Mesenchymal stem cell (in vitro differentiated cells and primary cell): ENCODE data around the gene PDE4A.

Experiments used
- DNase-seq: peaks from one replicate; pipeline ENCODE4 v3.0.0-alpha.2; 2013
- H2AFZ ChIP-seq: one replicate; pipeline ENCODE4 v1.6.1; 2013; ENCODE audit warnings: low read depth, mild to moderate bottlenecking, control low read depth, inconsistent platforms, low read length, moderate library complexity
- H2AK5ac ChIP-seq: 2 replicates; pipeline ENCODE4 v1.6.1; 2013; ENCODE audit warnings: low read length, moderate library complexity, mild to moderate bottlenecking, inconsistent platforms; ENCODE audit not compliant: severe bottlenecking
- H2BK120ac ChIP-seq: one replicate; pipeline ENCODE4 v1.6.1; 2013; ENCODE audit warnings: low read depth, mild to moderate bottlenecking, inconsistent platforms, low read length, moderate library complexity
- H2BK12ac ChIP-seq, 2 experiments: one replicate each; pipeline ENCODE4 v1.6.1; 2013; ENCODE audit warnings: inconsistent platforms in 2 of 2, low read length in 2 of 2, mild to moderate bottlenecking in 2 of 2, moderate library complexity in 2 of 2, control low read depth in 1 of 2
- H2BK15ac ChIP-seq: one replicate; pipeline ENCODE4 v1.6.1; 2013; ENCODE audit warnings: mild to moderate bottlenecking, low read depth, inconsistent platforms; ENCODE audit not compliant: poor library complexity, severe bottlenecking
- H2BK5ac ChIP-seq: 2 replicates; pipeline ENCODE4 v1.6.1; 2013; ENCODE audit warnings: low read depth, mild to moderate bottlenecking, low read length, control low read depth, inconsistent platforms; ENCODE audit not compliant: poor library complexity, severe bottlenecking
- H3K14ac ChIP-seq, 2 experiments: one replicate each; pipeline ENCODE4 v1.6.1; 2013; ENCODE audit warnings: inconsistent platforms in 2 of 2, low read length in 2 of 2, control low read depth in 1 of 2, mild to moderate bottlenecking in 1 of 2, moderate library complexity in 1 of 2
- H3K18ac ChIP-seq, 2 experiments: one replicate each; pipeline ENCODE4 v1.6.1; 2013; ENCODE audit warnings: inconsistent platforms in 2 of 2, low read length in 2 of 2, control low read depth in 1 of 2, low read depth in 1 of 2, mild to moderate bottlenecking in 1 of 2
- H3K23ac ChIP-seq, 2 experiments: one replicate each; pipeline ENCODE4 v1.6.1; 2013; ENCODE audit warnings: inconsistent platforms in 2 of 2, low read length in 2 of 2, mild to moderate bottlenecking in 2 of 2, moderate library complexity in 2 of 2, control low read depth in 1 of 2
- H3K27ac ChIP-seq: 2 replicates; pipeline ENCODE4 v1.5.1; 2013; ENCODE audit warnings: mild to moderate bottlenecking, moderate library complexity, low read length, control low read depth, inconsistent platforms; ENCODE audit not compliant: poor library complexity, severe bottlenecking
- H3K27me3 ChIP-seq, 2 experiments: 2 replicates each; pipeline versions ENCODE4 v1.6.1 to v1.7.0; 2013; ENCODE audit warnings: low read length in 2 of 2, mild to moderate bottlenecking in 2 of 2, moderate library complexity in 2 of 2, control low read depth in 1 of 2, inconsistent platforms in 1 of 2; ENCODE audit not compliant: control insufficient read depth in 1 of 2, insufficient read depth in 1 of 2
- H3K36me3 ChIP-seq, 2 experiments: 2 replicates each; pipeline versions ENCODE4 v1.6.1 to v1.7.0; 2013; ENCODE audit warnings: low read length in 2 of 2, control low read depth in 1 of 2, inconsistent platforms in 1 of 2, low read depth in 1 of 2, mild to moderate bottlenecking in 1 of 2; ENCODE audit not compliant: insufficient read depth in 2 of 2, control insufficient read depth in 1 of 2
- H3K4ac ChIP-seq, 2 experiments: one replicate each; pipeline ENCODE4 v1.6.1; 2013; ENCODE audit warnings: inconsistent platforms in 2 of 2, low read length in 2 of 2, mild to moderate bottlenecking in 2 of 2, moderate library complexity in 2 of 2, control low read depth in 1 of 2, low read depth in 1 of 2
- H3K4me1 ChIP-seq: 2 replicates; pipeline ENCODE4 v1.6.1; 2013; ENCODE audit warnings: low read depth, low read length, control low read depth; ENCODE audit not compliant: control insufficient read depth, insufficient read depth
- H3K4me2 ChIP-seq: 2 replicates; pipeline ENCODE4 v1.6.1; 2013; ENCODE audit warnings: low read length, mild to moderate bottlenecking, inconsistent platforms; ENCODE audit not compliant: poor library complexity, severe bottlenecking
- H3K4me3 ChIP-seq, 2 experiments: 2 replicates each; pipeline versions ENCODE4 v1.5.1 to v1.7.0; 2013; ENCODE audit warnings: low read length in 2 of 2, mild to moderate bottlenecking in 2 of 2, control low read depth in 1 of 2, low read depth in 1 of 2; ENCODE audit not compliant: insufficient read depth in 1 of 2
- H3K79me1 ChIP-seq: replicated peaks from 2 replicates; pipeline ENCODE4 v1.6.1; 2013; ENCODE audit warnings: mild to moderate bottlenecking, control low read depth, low read length, inconsistent platforms; ENCODE audit not compliant: poor library complexity, severe bottlenecking
- H3K9ac ChIP-seq: 2 replicates; pipeline ENCODE4 v1.7.0; 2013; ENCODE audit warnings: mild to moderate bottlenecking, low read length, moderate library complexity
- H3K9me3 ChIP-seq: 2 replicates; pipeline ENCODE4 v1.7.0; 2013; ENCODE audit warnings: mild to moderate bottlenecking, low read length; ENCODE audit not compliant: control insufficient read depth
- H4K8ac ChIP-seq: one replicate; pipeline ENCODE4 v1.6.1; 2013; ENCODE audit warnings: inconsistent platforms, mild to moderate bottlenecking, low read length, moderate library complexity
- H4K91ac ChIP-seq: one replicate; pipeline ENCODE4 v1.6.1; 2013; ENCODE audit warnings: mild to moderate bottlenecking, low read length, inconsistent platforms
- WGBS: methylation state at CpG from one replicate; pipeline ENCODE4 v1.1.7; 2013; ENCODE audit warnings: mixed read lengths; 5-methylcytosine and 5-hydroxymethylcytosine counted together

PDE4A gene

DNA sequence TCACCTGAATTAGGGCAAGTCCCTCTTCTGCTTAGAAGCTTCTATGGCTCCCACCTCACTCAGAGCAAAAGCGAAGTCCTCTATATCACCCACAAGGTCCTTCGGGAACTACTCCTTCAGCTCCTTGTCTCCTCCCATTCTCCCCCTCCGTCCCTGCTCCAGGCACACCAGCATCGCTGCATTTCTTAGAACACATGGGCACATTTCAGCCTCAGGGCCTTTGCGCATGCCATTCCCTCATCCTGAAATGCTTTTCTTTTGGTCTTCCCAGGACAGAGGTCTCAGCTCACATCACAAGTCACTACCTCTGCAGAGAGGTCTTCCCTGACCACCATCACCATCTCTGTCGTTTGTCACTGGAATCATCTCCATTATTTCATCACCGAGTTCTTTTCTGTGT lies 92.9 kb downstream of the PDE4A start:
- Histone ChIP-seq H3K79me1 (no peaks in the 10 kb centered on the region), H3K9me3 (no peaks in the 10 kb centered on the region), H2BK120ac (no peak overlapping the region), H3K36me3 (peaks cover 0 to 12% of the 10 kb centered on the region in 2 experiments), H2BK5ac (no peak overlapping the region), H3K9ac (no peak overlapping the region), H2AK5ac (no peak overlapping the region), H4K91ac (no peak overlapping the region), H3K4ac (no peak overlapping the region), H3K23ac (no peak overlapping the region), H3K4me3 (no peak overlapping the region), H2AFZ (no peak overlapping the region), H3K27ac (no peak overlapping the region), H2BK12ac (no peak overlapping the region), H3K27me3 (peaks cover 1 to 50% of the 10 kb centered on the region in 2 experiments), H3K18ac (no peak overlapping the region), H3K4me1 (peaks cover 19% of the 10 kb centered on the region), H3K4me2 (no peak overlapping the region), H2BK15ac (no peak overlapping the region), H4K8ac (no peak overlapping the region), H3K14ac (no peak overlapping the region)
- 92% methylated on average over 7 of the region's 7 CpGs for WGBS
- DNase-seq, result no peak

DNA sequence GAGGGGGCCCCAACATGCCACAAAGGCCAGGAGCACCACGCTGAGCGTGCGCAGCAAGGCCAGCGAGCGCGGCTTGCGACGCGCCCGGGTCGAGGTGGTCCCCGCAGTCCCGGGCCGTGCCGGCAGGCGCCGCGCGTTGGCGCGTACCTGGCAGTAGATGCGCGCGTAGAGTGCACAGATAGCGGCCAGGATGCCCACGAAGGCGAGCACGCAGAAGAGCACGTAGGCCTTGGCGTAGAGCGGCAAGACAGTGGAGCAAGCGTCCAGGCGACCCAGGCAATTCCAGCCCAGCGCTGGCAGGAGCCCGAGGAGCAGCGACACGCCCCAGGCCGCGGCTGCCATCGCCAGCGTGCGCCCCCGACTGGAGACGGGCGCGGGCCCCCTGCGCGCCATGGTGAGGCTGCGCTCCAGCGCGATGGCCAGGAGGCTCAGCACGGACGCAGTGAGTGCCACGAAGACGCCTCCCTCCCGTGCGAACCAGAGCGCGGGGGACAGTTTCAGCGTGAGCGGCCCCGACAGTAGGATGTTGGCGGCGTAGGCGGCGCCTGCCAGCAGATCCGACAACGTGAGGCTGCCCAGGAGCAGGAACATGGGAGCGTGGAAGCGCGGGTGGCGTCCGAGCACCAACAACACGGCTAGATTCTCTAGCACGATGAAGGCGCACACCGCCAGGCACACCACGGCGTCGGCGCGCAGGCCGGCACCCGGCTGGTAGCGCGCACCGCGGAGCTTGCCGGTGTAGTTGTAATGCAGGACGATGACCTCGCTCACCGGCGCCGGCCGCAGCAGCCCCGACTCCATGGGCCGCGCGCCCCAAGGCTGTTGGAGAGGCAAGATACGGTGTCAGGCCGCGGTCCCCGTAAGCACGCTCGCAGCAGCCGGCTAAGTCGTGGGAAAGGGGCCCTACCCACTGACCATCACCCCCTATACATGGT lies 94.1 kb downstream of the PDE4A start:
- 59% methylated on average over 99 of the region's 107 CpGs for WGBS

DNA sequence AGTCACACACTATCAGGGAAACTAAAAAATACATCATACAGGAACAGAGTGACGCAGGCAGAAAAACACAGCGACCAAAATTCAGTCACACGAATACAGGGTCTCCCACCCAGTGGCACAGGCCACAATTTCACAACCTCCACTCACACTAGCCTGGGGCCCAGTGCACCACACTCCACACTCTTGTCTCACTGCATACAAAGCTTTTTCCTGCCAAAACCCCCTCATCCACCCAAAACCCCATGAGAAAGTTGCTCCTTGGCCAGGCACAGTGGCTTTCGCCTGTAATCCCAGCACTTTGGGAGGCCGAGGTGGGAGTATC lies 95.7 kb downstream of the PDE4A start:
- H3K36me3 ChIP-seq, result peaks cover 0 to 12% of the 10 kb centered on the region in 2 experiments
- no peak overlapping the region for H3K4me2 ChIP-seq

More for the DNA sequence above, 94.1 kb downstream of the PDE4A start:
- no peak overlapping the region for H2AK5ac ChIP-seq
- no peak overlapping the region for H3K27ac ChIP-seq
- H2BK15ac ChIP-seq, result peak overlapping the region; percentile 18
- H3K23ac ChIP-seq, result no peak overlapping the region
- H3K14ac ChIP-seq, result no peak overlapping the region
- peaks cover 23% of the 10 kb centered on the region for H3K4me1 ChIP-seq
- no peak overlapping the region for H2BK12ac ChIP-seq
- no peak overlapping the region for H3K4me2 ChIP-seq
- peak overlapping the region in 1 of 2 experiments; percentile 13 for H3K4ac ChIP-seq
- H3K9me3 ChIP-seq, result no peaks in the 10 kb centered on the region
- peak overlapping the region; percentile 34 for H4K91ac ChIP-seq
- H3K27me3 ChIP-seq, result peaks cover 14 to 62% of the 10 kb centered on the region in 2 experiments
- no peak overlapping the region for H2BK120ac ChIP-seq
- no peak overlapping the region for H3K4me3 ChIP-seq
- H3K36me3 ChIP-seq, result peaks cover 0 to 12% of the 10 kb centered on the region in 2 experiments
- H2AFZ ChIP-seq, result no peak overlapping the region
- H4K8ac ChIP-seq, result peak overlapping the region; percentile 7
- no peak overlapping the region for H2BK5ac ChIP-seq
- no peak overlapping the region for H3K18ac ChIP-seq
- DNase-seq, result no peak
- no peak overlapping the region for H3K9ac ChIP-seq
- no peaks in the 10 kb centered on the region for H3K79me1 ChIP-seq

DNA sequence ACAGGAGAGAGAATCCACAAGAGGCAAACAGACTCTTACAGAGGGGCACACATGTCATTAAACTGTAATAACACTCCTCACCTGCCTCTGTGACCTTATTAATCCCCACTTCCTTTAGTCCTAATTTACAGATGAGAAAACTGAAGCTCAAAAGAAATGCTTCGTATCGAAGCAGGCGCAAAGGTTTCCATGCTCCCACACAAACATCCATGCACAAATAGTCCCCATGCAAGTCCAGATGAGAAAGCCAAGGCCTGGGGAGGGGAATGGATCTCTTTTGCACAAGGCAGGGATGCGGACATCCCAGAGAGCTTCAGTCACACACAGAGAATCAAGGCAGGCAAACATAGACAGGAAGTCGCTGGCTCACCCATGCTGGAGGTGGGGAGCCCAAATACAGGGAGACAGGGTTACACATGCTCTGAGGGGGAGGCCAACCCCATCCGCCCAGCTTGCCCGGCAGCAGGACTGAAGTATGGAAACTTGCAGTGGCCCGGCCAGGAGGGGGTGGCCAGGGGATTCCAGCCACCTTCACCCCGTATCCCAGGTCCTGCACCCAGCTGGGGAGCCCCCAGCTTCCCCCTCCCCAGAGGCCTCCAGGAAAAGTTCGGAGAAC lies 96.4 kb downstream of the PDE4A start:
- no peak overlapping the region for H3K23ac ChIP-seq
- no peak overlapping the region for H3K9ac ChIP-seq
- H3K14ac ChIP-seq, result peak overlapping the region in 1 of 2 experiments; percentile 35
- H2BK12ac ChIP-seq, result peak overlapping the region in 1 of 2 experiments; percentile 37
- peak overlapping the region; percentile 64 to 73 for H3K4me3 ChIP-seq
- H4K8ac ChIP-seq, result peak overlapping the region; percentile 93
- no peak overlapping the region for H4K91ac ChIP-seq
- 38% methylated on average over 10 of the region's 10 CpGs for WGBS
- no peak overlapping the region for H2BK5ac ChIP-seq
- no peak overlapping the region for H2AK5ac ChIP-seq
- no peak overlapping the region for H2BK120ac ChIP-seq
- H3K27me3 ChIP-seq, result peaks cover 14 to 67% of the 10 kb centered on the region in 2 experiments
- no peaks in the 10 kb centered on the region for H3K79me1 ChIP-seq
- H3K27ac ChIP-seq, result no peak overlapping the region
- peak overlapping the region; percentile 28 to 81 for H3K18ac ChIP-seq
- no peaks in the 10 kb centered on the region for H3K9me3 ChIP-seq
- peaks cover 0 to 12% of the 10 kb centered on the region in 2 experiments for H3K36me3 ChIP-seq
- H3K4me1 ChIP-seq, result peaks cover 19% of the 10 kb centered on the region
- peak overlapping the region; percentile 73 for H2AFZ ChIP-seq
- H2BK15ac ChIP-seq, result peak overlapping the region; percentile 37
- H3K4ac ChIP-seq, result peak overlapping the region in 1 of 2 experiments; percentile 54
- peak; percentile 48 for DNase-seq
- peak overlapping the region; percentile 94 for H3K4me2 ChIP-seq

More for the DNA sequence above, 95.7 kb downstream of the PDE4A start:
- H3K9ac ChIP-seq, result no peak overlapping the region
- H3K18ac ChIP-seq, result peak overlapping the region in 1 of 2 experiments; percentile 18
- no peak for DNase-seq
- no peak overlapping the region for H3K27ac ChIP-seq
- no peak overlapping the region for H3K23ac ChIP-seq
- no peak overlapping the region for H2BK5ac ChIP-seq
- H3K4ac ChIP-seq, result no peak overlapping the region
- no peak overlapping the region for H3K14ac ChIP-seq
- no peak overlapping the region for H3K4me3 ChIP-seq
- H2BK120ac ChIP-seq, result no peak overlapping the region
- H4K8ac ChIP-seq, result no peak overlapping the region
- H3K79me1 ChIP-seq, result no peaks in the 10 kb centered on the region
- no peak overlapping the region for H2AK5ac ChIP-seq
- 92% methylated on average over 5 of the region's 5 CpGs for WGBS
- H4K91ac ChIP-seq, result no peak overlapping the region
- no peaks in the 10 kb centered on the region for H3K9me3 ChIP-seq
- peaks cover 14 to 63% of the 10 kb centered on the region in 2 experiments for H3K27me3 ChIP-seq
- peaks cover 19% of the 10 kb centered on the region for H3K4me1 ChIP-seq
- no peak overlapping the region for H2BK15ac ChIP-seq
- no peak overlapping the region for H2BK12ac ChIP-seq
- no peak overlapping the region for H2AFZ ChIP-seq
